ENCODE results near the gene ABHD2. TPM values are rescaled to one million over a fixed set of nuclear protein-coding genes. Genes with fewer than 3 reads are reported as not detected.
A peak's percentile ranks its signal among the peaks of the same experiment; 100 is the strongest.

ABHD2 gene
- total and polyA plus RNA-seq, 9 of the 15 experiments (the other 6 are each of a cell fraction or from before 2014, with no cell fraction given) = 16.9 to 99.8 (median 47.5) TPM

GRCh38 chr15:89243691-89244573, 155.7 kb downstream of the ABHD2 start, which contains the start of gene FANCI (continued):
- TF ChIP-seq IFI16 (CRISPR knock-in tag; IDR thresholded peaks at IDR 0.05) = no peak
- no peak for TF ChIP-seq AFF4 (CRISPR knock-in tag; IDR thresholded peaks at IDR 0.05)
- peak; percentile 68; the same call in 1 of the 2 replicates for TF ChIP-seq ZNF395 (CRISPR knock-in tag; IDR thresholded peaks at IDR 0.05)
- no peak for TF ChIP-seq FOXO4 (CRISPR knock-in tag; IDR thresholded peaks at IDR 0.05)
- TF ChIP-seq GATA2 (CRISPR knock-in tag; IDR thresholded peaks at IDR 0.05) = no peak
- TF ChIP-seq MCM5 (IDR thresholded peaks at IDR 0.05; ENCODE audit: low read depth) = no peak
- no peak for TF ChIP-seq ZFP1 (CRISPR knock-in tag; IDR thresholded peaks at IDR 0.05)
- TF ChIP-seq CXXC5 (CRISPR knock-in tag; IDR thresholded peaks at IDR 0.05) = peak; percentile 95
- 0 out of 2 replicates have a peak, but pooled peaks have one; percentile 2 for TF ChIP-seq CBFA2T2 (conservative IDR thresholded peaks at IDR 0.05)
- no peak for TF ChIP-seq KLF10 (CRISPR knock-in tag; IDR thresholded peaks at IDR 0.05)
- peak; percentile 90 for TF ChIP-seq RNF2 (IDR thresholded peaks at IDR 0.05)
- TF ChIP-seq ZSCAN29 (IDR thresholded peaks at IDR 0.05) = no peak
- 0 out of 4 replicates have a peak, but pooled peaks of 1 of the 2 experiments have one; percentile 61 for TF ChIP-seq SRF (CRISPR knock-in tag; IDR thresholded peaks at IDR 0.05)
- TF ChIP-seq NCOA1 (IDR thresholded peaks at IDR 0.05; ENCODE audit: low read depth) = no peak; the same call in 1 of the 2 replicates
- no peak for TF ChIP-seq ZNF165 (CRISPR knock-in tag; IDR thresholded peaks at IDR 0.05; ENCODE audit: borderline replicate concordance)
- no peak for TF ChIP-seq MXD1 (CRISPR knock-in tag; IDR thresholded peaks at IDR 0.05; ENCODE audit: borderline replicate concordance, poor library complexity, severe bottlenecking)
- 0 out of 2 replicates have a peak, but pooled peaks have one; percentile 31 for TF ChIP-seq ZNF384 (IDR thresholded peaks at IDR 0.05; ENCODE audit: low read depth, low read length)
- TF ChIP-seq NR2C2 (CRISPR knock-in tag; IDR thresholded peaks at IDR 0.05) = peak; percentile 81; the same call in 1 of the 2 replicates
- no peak; the same call in 1 of the 2 replicates for TF ChIP-seq NR2C2 (tag; IDR thresholded peaks at IDR 0.05)
- no peak for TF ChIP-seq SMAD1 (IDR thresholded peaks at IDR 0.05; ENCODE audit: low read depth, low read length, partially characterized antibody)
- peak; percentile 88; the same call in 1 of the 2 replicates for TF ChIP-seq PHF8 (IDR thresholded peaks at IDR 0.05; ENCODE audit: borderline replicate concordance, low read length)
- TF ChIP-seq CTBP1 (IDR thresholded peaks at IDR 0.05; ENCODE audit: borderline replicate concordance) = peak; percentile 77
